T-helper 2 cell treated with Interferon-gamma antibody and Interleukin-4, amounts not matched to agents 5 μg/mL and 100 μg/mL, for 36 hours (primary cell): Measurements from ENCODE around the gene LRRC51.

Source experiments
- DNase-seq: peaks from one replicate; pipeline ENCODE4 v3.0.0; 2021; ENCODE audit warnings: low spot score
- H3K27ac Mint-ChIP-seq: one replicate; pipeline ENCODE4 v1.8.0; 2021; ENCODE audit warnings: mild to moderate bottlenecking, mixed read lengths
- H3K27me3 Mint-ChIP-seq: one replicate; pipeline ENCODE4 v1.8.0; 2021; ENCODE audit warnings: low read depth, mixed read lengths
- H3K36me3 Mint-ChIP-seq: one replicate; pipeline ENCODE4 v1.8.0; 2021; ENCODE audit warnings: low read depth, mixed read lengths
- H3K4me1 Mint-ChIP-seq: one replicate; pipeline ENCODE4 v1.8.0; 2021; ENCODE audit warnings: low read depth, mixed read lengths
- H3K4me3 Mint-ChIP-seq: one replicate; pipeline ENCODE4 v1.8.0; 2022; ENCODE audit warnings: mild to moderate bottlenecking, moderate library complexity, mixed read lengths
- H3K9me3 Mint-ChIP-seq: one replicate; pipeline ENCODE4 v1.8.0; 2021; ENCODE audit warnings: mixed read lengths

LRRC51 gene, protein sequence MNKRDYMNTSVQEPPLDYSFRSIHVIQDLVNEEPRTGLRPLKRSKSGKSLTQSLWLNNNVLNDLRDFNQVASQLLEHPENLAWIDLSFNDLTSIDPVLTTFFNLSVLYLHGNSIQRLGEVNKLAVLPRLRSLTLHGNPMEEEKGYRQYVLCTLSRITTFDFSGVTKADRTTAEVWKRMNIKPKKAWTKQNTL

DNA sequence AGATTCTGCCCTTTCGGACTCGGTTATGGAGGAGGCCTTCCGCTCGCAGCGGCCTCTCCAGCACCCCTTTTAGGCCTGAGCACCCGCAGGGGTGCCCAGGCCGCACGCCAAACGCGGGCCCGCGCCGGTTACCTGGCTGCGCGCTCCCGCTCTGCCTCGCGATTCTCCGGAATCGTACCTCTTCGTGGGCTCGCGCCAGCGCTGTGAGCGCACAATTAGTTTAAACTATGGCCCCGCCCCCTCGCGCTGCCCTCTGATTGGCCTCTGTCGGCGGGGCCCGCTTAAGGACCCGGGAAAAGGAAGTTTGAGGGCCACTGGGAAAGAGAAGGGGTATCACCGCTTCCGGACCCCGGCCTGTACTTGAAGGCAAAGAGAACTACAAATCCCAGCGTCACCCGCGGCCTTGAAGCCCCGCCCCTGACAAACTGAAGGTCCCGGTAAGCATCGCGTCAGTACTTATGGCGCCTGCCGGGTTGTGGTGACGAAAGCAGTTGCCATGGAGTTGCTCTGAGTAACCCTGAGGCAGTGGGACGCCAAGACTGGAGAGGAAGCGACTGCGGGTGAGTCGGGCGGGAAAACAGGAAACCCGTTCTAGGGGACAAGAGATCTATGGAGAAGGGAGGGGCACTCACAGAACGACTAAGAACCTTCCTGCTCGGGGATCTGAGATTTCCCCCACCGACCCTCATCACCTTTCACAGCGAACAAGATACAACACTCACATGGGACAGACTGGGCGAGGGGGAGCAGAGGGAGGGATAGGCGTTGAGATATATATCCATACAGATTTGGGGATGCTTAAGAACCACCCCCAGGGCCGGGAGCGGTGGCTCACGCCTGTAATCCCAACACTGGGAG, at the start of gene LRRC51, which contains the start of gene NUMA1:
LRRC51 (plus strand) TSS at position 525 of the 858 bp plus-strand sequence. CDS start 8,234 bp downstream, outside the sequence.
NUMA1 (minus strand) TSS at position 217 of the 858 bp plus-strand sequence. CDS start 44,599 bp downstream, outside the sequence.
- Mint-ChIP-seq H3K27ac (peak within 1 kb of the TSS; percentile 90), H3K36me3 (peaks cover 16% of the 10 kb centered on the region), H3K4me1 (peaks cover 43% of the 10 kb centered on the region), H3K27me3 (no peaks in the 10 kb centered on the region), H3K9me3 (no peaks in the 10 kb centered on the region), H3K4me3 (peak within 1 kb of the TSS; percentile 92)
- peak; percentile 100 for DNase-seq

GRCh38 chr11:72036687-72037086, 44.0 kb upstream of the LRRC51 start:
- Mint-ChIP-seq H3K27me3 (no peaks in the 10 kb centered on the region), H3K27ac (peak overlapping the region; percentile 42), H3K9me3 (no peaks in the 10 kb centered on the region), H3K4me1 (peaks cover 15% of the 10 kb centered on the region), H3K4me3 (no peak overlapping the region), H3K36me3 (peaks cover 31% of the 10 kb centered on the region)
- DNase-seq: no peak

DNA sequence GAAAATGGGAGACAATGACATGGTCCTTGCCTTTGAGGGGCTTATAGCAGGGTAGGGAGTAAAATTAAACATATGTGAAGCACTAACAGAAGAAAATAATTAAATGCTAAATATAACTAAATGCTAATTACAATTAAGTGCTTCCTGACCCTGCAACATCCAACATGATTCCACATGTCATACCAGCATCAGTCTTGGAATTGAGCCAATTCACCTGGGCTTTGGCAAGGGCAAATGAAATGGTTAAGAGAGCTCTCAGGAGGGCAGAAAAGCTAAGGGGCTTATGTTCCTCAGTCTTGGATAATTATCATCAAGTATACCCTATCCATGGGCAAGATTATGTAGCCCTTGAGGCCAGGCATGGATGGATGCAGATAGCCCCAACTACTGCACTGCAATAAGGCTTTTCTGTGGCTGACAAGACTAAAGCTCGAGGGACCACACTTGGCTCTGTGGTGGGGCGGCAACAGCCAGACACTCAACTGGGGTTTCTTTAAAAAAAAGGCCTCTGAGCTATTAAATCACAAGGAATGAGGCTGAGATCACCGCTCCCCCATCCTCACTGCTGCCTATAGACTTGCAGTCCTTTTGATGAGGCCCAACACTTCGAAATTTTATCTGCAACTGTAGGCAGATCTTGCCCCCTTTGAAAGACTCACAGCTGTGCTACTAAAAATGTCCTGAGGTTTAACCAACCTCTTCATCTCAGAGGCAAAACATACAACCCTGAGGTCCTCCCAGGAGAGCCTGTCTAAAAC, 42.9 kb upstream of the LRRC51 start:
- H3K9me3 Mint-ChIP-seq: no peaks in the 10 kb centered on the region
- peak overlapping the region; percentile 33 for H3K4me3 Mint-ChIP-seq
- no peaks in the 10 kb centered on the region for H3K27me3 Mint-ChIP-seq
- no peak overlapping the region for H3K27ac Mint-ChIP-seq
- peaks cover 25% of the 10 kb centered on the region for H3K4me1 Mint-ChIP-seq
- peaks cover 35% of the 10 kb centered on the region for H3K36me3 Mint-ChIP-seq
- DNase-seq: no peak

GRCh38 chr11:72038491-72038890, 42.2 kb upstream of the LRRC51 start:
- no peak overlapping the region for H3K4me3 Mint-ChIP-seq
- H3K36me3 Mint-ChIP-seq: peaks cover 30% of the 10 kb centered on the region
- no peaks in the 10 kb centered on the region for H3K9me3 Mint-ChIP-seq
- no peak for DNase-seq
- no peaks in the 10 kb centered on the region for H3K27me3 Mint-ChIP-seq
- H3K27ac Mint-ChIP-seq: no peak overlapping the region
- H3K4me1 Mint-ChIP-seq: peaks cover 29% of the 10 kb centered on the region

DNA sequence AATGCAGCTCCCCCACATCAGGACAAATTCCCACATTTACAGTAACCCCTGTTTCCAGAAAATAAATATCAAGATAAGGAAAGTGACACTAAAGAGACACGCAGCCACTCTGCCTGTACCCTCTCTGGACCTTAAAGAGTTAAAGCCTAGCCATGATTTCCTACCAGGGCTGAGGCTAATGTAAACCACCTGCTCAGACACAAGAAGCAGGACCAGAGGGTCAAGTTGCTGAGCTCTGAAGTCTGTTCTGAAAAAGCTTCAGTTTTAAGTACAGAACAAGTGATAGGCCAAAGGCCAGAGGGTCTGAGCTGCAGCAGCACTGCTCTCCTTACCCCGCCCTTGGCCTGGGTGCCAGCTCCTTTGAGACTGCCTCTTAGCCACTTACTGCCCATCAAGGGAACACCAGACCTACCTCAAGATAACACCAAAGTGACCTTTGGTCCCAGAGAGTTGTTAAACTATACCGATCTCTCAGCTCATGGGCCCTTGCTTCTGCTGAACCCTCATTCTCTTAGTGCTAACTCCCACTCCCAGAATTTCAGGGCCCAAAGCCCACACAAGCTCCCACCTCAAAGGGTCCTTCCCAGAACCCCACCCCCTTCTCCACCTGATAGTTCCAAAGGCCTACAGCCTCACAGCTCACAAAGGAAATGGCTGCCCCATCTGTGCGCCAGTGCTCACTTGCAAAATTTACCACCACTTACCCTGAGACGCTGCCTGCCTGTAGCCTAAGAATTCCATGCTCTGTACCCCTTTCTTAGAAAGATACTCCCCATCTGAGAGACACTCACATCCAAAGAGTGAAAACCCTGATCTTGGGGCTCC, 41.4 kb upstream of the LRRC51 start:
- H3K27ac Mint-ChIP-seq: no peak overlapping the region
- H3K9me3 Mint-ChIP-seq: no peaks in the 10 kb centered on the region
- peaks cover 34% of the 10 kb centered on the region for H3K4me1 Mint-ChIP-seq
- peaks cover 26% of the 10 kb centered on the region for H3K36me3 Mint-ChIP-seq
- H3K4me3 Mint-ChIP-seq: no peak overlapping the region
- DNase-seq: no peak
- no peaks in the 10 kb centered on the region for H3K27me3 Mint-ChIP-seq

DNA sequence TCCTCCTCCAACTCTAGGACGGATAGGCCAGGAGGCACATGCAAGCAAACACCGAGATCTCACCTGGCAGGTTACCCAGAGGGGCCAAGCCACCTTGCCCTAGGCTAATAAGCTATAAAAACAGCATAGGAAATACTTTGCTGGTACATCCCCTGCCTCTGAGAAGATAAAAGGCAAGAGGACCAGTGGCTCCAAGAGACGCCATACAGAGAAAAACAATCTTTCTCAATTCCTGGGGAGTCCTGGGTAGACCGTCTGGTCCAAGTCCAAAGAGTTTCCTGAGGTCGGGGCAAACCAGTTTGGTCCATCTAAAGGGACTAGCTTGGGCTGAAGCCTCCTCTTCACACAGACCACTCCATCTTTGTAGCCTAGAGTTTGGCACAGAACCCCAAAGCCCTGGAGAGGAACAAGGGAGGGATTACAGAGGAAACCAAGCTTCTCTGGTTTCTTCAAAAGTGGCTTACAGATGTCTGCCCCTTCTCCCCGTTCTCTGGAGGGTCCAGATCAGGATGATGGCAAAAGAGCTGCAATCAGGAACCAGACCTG, 40.7 kb upstream of the LRRC51 start:
- H3K4me3 Mint-ChIP-seq: no peak overlapping the region
- no peak overlapping the region for H3K27ac Mint-ChIP-seq
- H3K36me3 Mint-ChIP-seq: peaks cover 25% of the 10 kb centered on the region
- no peaks in the 10 kb centered on the region for H3K27me3 Mint-ChIP-seq
- H3K4me1 Mint-ChIP-seq: peaks cover 34% of the 10 kb centered on the region
- no peaks in the 10 kb centered on the region for H3K9me3 Mint-ChIP-seq
- DNase-seq: no peak

GRCh38 chr11:72040491-72041363, 39.9 kb upstream of the LRRC51 start:
- Mint-ChIP-seq H3K27me3 (no peaks in the 10 kb centered on the region), H3K9me3 (no peaks in the 10 kb centered on the region), H3K27ac (no peak overlapping the region), H3K4me1 (peaks cover 32% of the 10 kb centered on the region), H3K4me3 (no peak overlapping the region), H3K36me3 (peaks cover 22% of the 10 kb centered on the region)
- peak; percentile 46 for DNase-seq

GRCh38 chr11:72041364-72042063, 39.1 kb upstream of the LRRC51 start:
- H3K36me3 Mint-ChIP-seq: peaks cover 20% of the 10 kb centered on the region
- H3K27me3 Mint-ChIP-seq: no peaks in the 10 kb centered on the region
- no peak overlapping the region for H3K27ac Mint-ChIP-seq
- H3K4me1 Mint-ChIP-seq: peaks cover 27% of the 10 kb centered on the region
- H3K9me3 Mint-ChIP-seq: no peaks in the 10 kb centered on the region
- H3K4me3 Mint-ChIP-seq: no peak overlapping the region
- peak; percentile 11 for DNase-seq

DNA sequence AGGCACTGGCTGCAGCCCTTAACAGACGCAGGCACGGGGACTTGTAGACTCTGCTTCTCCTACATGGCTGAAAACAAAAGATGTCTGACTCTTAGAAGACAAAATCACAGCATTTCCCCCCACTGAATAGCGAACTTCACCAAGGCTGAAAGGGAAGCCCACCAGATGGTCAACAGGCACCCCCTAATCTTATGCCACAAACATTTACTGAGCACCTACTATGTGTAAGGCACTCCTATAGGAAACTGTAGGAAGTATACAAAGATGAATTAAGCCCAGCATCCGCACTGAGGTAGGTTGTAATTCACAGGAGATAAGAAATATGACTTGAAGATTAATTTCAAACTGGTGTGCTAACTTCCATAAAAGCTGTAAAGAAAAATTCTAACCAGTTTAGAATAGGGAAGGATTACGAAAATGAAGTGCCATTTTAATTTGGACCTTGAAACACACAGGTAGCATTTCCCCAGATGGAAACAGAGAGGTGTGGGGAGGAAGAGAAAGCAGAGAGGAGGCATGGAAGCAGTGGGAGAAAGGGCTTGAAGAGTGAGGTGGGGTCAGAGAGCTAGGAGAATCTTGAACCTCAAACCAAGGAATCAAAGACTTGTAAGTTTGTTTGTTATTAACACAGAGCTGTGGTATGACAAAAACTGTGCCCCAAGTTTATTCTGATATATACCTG, 38.4 kb upstream of the LRRC51 start:
- H3K4me3 Mint-ChIP-seq: no peak overlapping the region
- peaks cover 14% of the 10 kb centered on the region for H3K36me3 Mint-ChIP-seq
- no peaks in the 10 kb centered on the region for H3K9me3 Mint-ChIP-seq
- no peak overlapping the region for H3K27ac Mint-ChIP-seq
- DNase-seq: no peak
- H3K27me3 Mint-ChIP-seq: no peaks in the 10 kb centered on the region
- H3K4me1 Mint-ChIP-seq: peaks cover 27% of the 10 kb centered on the region

GRCh38 chr11:72045849-72046248, 34.8 kb upstream of the LRRC51 start:
- no peaks in the 10 kb centered on the region for H3K9me3 Mint-ChIP-seq
- H3K36me3 Mint-ChIP-seq: peaks cover 20% of the 10 kb centered on the region
- no peak for DNase-seq
- no peak overlapping the region for H3K4me3 Mint-ChIP-seq
- peaks cover 24% of the 10 kb centered on the region for H3K4me1 Mint-ChIP-seq
- no peaks in the 10 kb centered on the region for H3K27me3 Mint-ChIP-seq
- no peak overlapping the region for H3K27ac Mint-ChIP-seq

DNA sequence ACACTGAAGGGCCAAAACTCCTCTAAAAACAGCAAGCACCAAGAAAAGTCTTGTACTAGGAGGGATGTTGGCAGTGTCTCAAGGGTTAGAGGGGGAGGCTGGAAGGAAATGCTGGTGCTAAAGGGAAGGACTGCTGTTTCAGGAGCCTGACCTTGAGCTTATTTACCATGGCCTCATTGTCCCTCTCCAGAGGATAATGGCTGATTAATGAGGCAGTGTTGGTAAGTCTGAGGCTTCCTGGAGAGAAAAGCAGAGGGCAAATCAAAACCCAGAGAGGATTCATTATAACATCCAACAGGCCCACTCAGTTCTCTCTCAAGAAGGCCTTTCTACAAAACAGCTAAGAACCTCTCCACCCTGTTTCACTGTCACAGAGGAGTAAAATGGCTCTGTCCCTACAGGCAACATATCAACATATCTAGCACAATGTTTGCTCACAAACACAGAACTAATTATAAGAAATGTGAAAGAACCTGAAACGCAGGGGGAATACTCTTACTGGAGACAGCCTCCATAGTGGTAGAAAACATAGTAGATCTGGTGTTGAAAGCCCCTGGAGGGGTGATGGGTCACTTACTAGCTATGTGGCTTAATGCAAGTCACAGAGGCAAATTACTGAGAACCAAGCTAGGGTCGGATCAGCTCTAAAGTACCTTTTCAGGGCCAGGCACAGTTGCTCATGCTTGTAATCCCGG, 31.7 kb upstream of the LRRC51 start:
- H3K4me1 Mint-ChIP-seq: peaks cover 4% of the 10 kb centered on the region
- H3K4me3 Mint-ChIP-seq: no peak overlapping the region
- no peaks in the 10 kb centered on the region for H3K9me3 Mint-ChIP-seq
- H3K27ac Mint-ChIP-seq: no peak overlapping the region
- H3K27me3 Mint-ChIP-seq: no peaks in the 10 kb centered on the region
- peaks cover 21% of the 10 kb centered on the region for H3K36me3 Mint-ChIP-seq
- no peak for DNase-seq
